HCT116 (cell line): ENCODE data around the gene BAHD1. TPM values are rescaled to one million over a fixed set of nuclear protein-coding genes. Genes with fewer than 3 reads are reported as not detected.

Experiments used
- ATAC-seq: fragments of 200-7000 bp; cut with Tn5 transposase; 2 replicates; pipeline ENCODE4 v1.9.1; 2020; ENCODE audit warnings: mild to moderate bottlenecking, moderate library complexity
- BruUV-seq: library from RNA; stranded (reverse); fragments of 400-500 nt; replicated peaks from 2 replicates; lab custom pipeline; 2021; lab: Mats Ljungman, UMichigan
- CTCF ChIA-PET: fragments of 300-600 bp; sonication (Branson Sonifier 250); formaldehyde crosslinking; loops from one replicate; lab custom pipeline; 2021; ENCODE audit warnings: antibody characterized with exemption; lab: Charles Lee
- POLR2A ChIA-PET: fragments of 300-600, 350-600 bp; sonication (Branson Sonifier 250); formaldehyde crosslinking; loops from one replicate; lab custom pipeline; 2021; ENCODE audit warnings: antibody characterized with exemption; lab: Charles Lee
- RAD21 ChIA-PET, 2 experiments: fragments of 300-600 bp; sonication (Branson Sonifier 250); formaldehyde crosslinking; loops; one replicate each; lab custom pipeline; 2023; ENCODE audit warnings: low total read pairs in 2 of 2; ENCODE audit not compliant: uncharacterized antibody in 2 of 2, unreplicated experiment in 2 of 2, low non-redundant PET in 1 of 2; lab: Charles Lee
- DNase-seq: peaks from one replicate; pipeline ENCODE4 v3.0.0-alpha.2; 2010; ENCODE audit warnings: low read depth, low spot score
- H2AFZ ChIP-seq: fragments of 200-600 bp; shearing (Covaris generic), sonication (generic); 2 replicates; pipeline ENCODE4 v1.6.1; 2017; ENCODE audit warnings: low read depth, mixed run types, mixed read lengths, antibody characterized with exemption, low read length; ENCODE audit not compliant: poor library complexity, severe bottlenecking
- H3K27ac ChIP-seq: 2 replicates; pipeline ENCODE4 v1.5.1; 2012; ENCODE audit warnings: low read depth, low read length
- H3K27me3 ChIP-seq: fragments of 200-600 bp; sonication (generic); 2 replicates; pipeline ENCODE4 v1.6.1; 2016; ENCODE audit warnings: mixed run types, low read length, mixed read lengths; ENCODE audit not compliant: insufficient read depth
- H3K36me3 ChIP-seq, 2 experiments: fragments of 200-500 bp in 1 of 2; fragments of 200-600 bp in 1 of 2; sonication (Bioruptor generic) in 1 of 2; sonication (generic) in 1 of 2; 2 replicates each; pipeline versions ENCODE4 v1.5.1 to v1.6.1; 2014 to 2016; ENCODE audit warnings: low read length in 2 of 2, inconsistent platforms in 1 of 2, mixed read lengths in 1 of 2, mixed run types in 1 of 2; ENCODE audit not compliant: insufficient read depth in 2 of 2, control insufficient read depth in 1 of 2
- H3K4me1 ChIP-seq, 2 experiments: fragments of 200-600 bp in 1 of 2; sonication (generic) in 1 of 2; 2 replicates each; pipeline versions ENCODE4 v1.5.1 to v1.6.1; 2012 to 2017; ENCODE audit warnings: low read length in 2 of 2, inconsistent platforms in 1 of 2, mild to moderate bottlenecking in 1 of 2, mixed read lengths in 1 of 2, mixed run types in 1 of 2, moderate library complexity in 1 of 2; ENCODE audit not compliant: insufficient read depth in 2 of 2, control insufficient read depth in 1 of 2
- H3K4me2 ChIP-seq: fragments of 200-600 bp; sonication (generic); 2 replicates; pipeline ENCODE4 v1.6.1; 2017; ENCODE audit warnings: mixed run types, low read length, mixed read lengths
- H3K4me3 ChIP-seq, 2 experiments: fragments of 200-600 bp in 1 of 2; sonication (generic) in 1 of 2; replicated peaks in 1 of 2; 2 replicates each; pipeline ENCODE4 v1.5.1; 2011 to 2016; ENCODE audit warnings: low read length in 2 of 2, control low read depth in 1 of 2, low read depth in 1 of 2, mild to moderate bottlenecking in 1 of 2, mixed read lengths in 1 of 2, mixed run types in 1 of 2
- H3K79me2 ChIP-seq: fragments of 200-600 bp; sonication (generic); 2 replicates; pipeline ENCODE4 v1.6.1; 2017; ENCODE audit warnings: mild to moderate bottlenecking, mixed run types, low read length, moderate library complexity, mixed read lengths; ENCODE audit not compliant: insufficient read depth
- H3K9ac ChIP-seq: fragments of 200-600 bp; sonication (generic); 2 replicates; pipeline ENCODE4 v1.6.1; 2016; ENCODE audit warnings: low read length, mixed read lengths
- H3K9me2 ChIP-seq: fragments of 200-600 bp; sonication (generic), shearing (Covaris generic); 2 replicates; pipeline ENCODE4 v1.6.1; 2017; ENCODE audit warnings: mixed run types, mild to moderate bottlenecking, moderate library complexity; ENCODE audit not compliant: insufficient read depth
- H3K9me3 ChIP-seq, 2 experiments: fragments of 200-500 bp in 1 of 2; fragments of 200-600 bp in 1 of 2; sonication (Bioruptor generic) in 1 of 2; sonication (generic) in 1 of 2; 2 replicates each; pipeline ENCODE4 v1.6.1; 2014 to 2017; ENCODE audit warnings: low read length in 2 of 2, mixed read lengths in 2 of 2, inconsistent platforms in 1 of 2, low read depth in 1 of 2, mild to moderate bottlenecking in 1 of 2, mixed run types in 1 of 2, moderate library complexity in 1 of 2; ENCODE audit not compliant: control insufficient read depth in 1 of 2, insufficient read depth in 1 of 2
- H4K20me1 ChIP-seq: fragments of 200-600 bp; sonication (generic), shearing (Covaris generic); 2 replicates; pipeline ENCODE4 v1.6.1; 2017; ENCODE audit warnings: mixed run types, mild to moderate bottlenecking, moderate library complexity; ENCODE audit not compliant: insufficient read depth
- CBX3 ChIP-seq: IDR thresholded peaks from 2 replicates; pipeline ENCODE4 v1.6.1; 2012; ENCODE audit warnings: low read depth
- CEBPB ChIP-seq: IDR thresholded peaks from 2 replicates; pipeline ENCODE4 v1.6.1; 2012; ENCODE audit warnings: low read depth
- ELF1 ChIP-seq: IDR thresholded peaks from 2 replicates; pipeline ENCODE4 v1.6.1; 2012; ENCODE audit warnings: low read depth, borderline replicate concordance
- EZH2phosphoT487 ChIP-seq: fragments of 200-600 bp; IDR thresholded peaks from 2 replicates; pipeline ENCODE4 v1.6.1; 2018; ENCODE audit warnings: antibody characterized with exemption, borderline replicate concordance
- FOSL1 ChIP-seq: IDR thresholded peaks from 2 replicates; pipeline ENCODE4 v1.6.1; 2012; ENCODE audit warnings: low read depth
- POLR2A ChIP-seq: IDR thresholded peaks from 2 replicates; pipeline ENCODE4 v1.7.0; 2011; ENCODE audit warnings: borderline replicate concordance; ENCODE audit not compliant: insufficient read depth, insufficient read length; ENCODE audit errors: extremely low read depth
- POLR2AphosphoS5 ChIP-seq: IDR thresholded peaks from 2 replicates; pipeline ENCODE4 v1.6.1; 2011; ENCODE audit warnings: mild to moderate bottlenecking, low read depth, low read length, moderate library complexity
- RAD21 ChIP-seq: IDR thresholded peaks from 2 replicates; pipeline ENCODE4 v1.6.1; 2012; ENCODE audit warnings: low read depth, mild to moderate bottlenecking
- SIN3A ChIP-seq: IDR thresholded peaks from 2 replicates; pipeline ENCODE4 v1.6.1; 2012; ENCODE audit warnings: low read depth
- SP1 ChIP-seq: IDR thresholded peaks from 2 replicates; pipeline ENCODE4 v1.6.1; 2012; ENCODE audit warnings: low read depth
- SRF ChIP-seq: IDR thresholded peaks from 2 replicates; pipeline ENCODE4 v1.6.1; 2012; ENCODE audit warnings: low read depth
- TCF7L2 ChIP-seq: IDR thresholded peaks from 2 replicates; pipeline ENCODE4 v1.7.0; 2011; ENCODE audit warnings: borderline replicate concordance, inconsistent platforms; ENCODE audit not compliant: insufficient read depth, insufficient read length; ENCODE audit errors: extremely low read depth
- YY1 ChIP-seq: IDR thresholded peaks from 2 replicates; pipeline ENCODE4 v1.6.1; 2011; ENCODE audit warnings: low read length, low read depth, moderate library complexity, mild to moderate bottlenecking; ENCODE audit not compliant: insufficient replicate concordance; ENCODE audit errors: extremely low read depth
- ZFX ChIP-seq: fragments of 450-650 bp; IDR thresholded peaks from 2 replicates; pipeline ENCODE4 v1.6.1; 2017
- intact Hi-C: fragments of 100-400 bp; cut with micrococcal nuclease; formaldehyde crosslinking; loops from 2 replicates; pipeline ENCODE4 v1.10.0; 2022
- total RNA-seq: library from RNA; stranded (reverse); gene quantifications from one replicate; pipeline ENCODE4 v1.2.1, GENCODE V29; 2021; ENCODE audit not compliant: unreplicated experiment
- TF ChIP-seq, protein P1 (sequence below): IDR thresholded peaks from 2 replicates; pipeline ENCODE4 v1.6.1; 2011; ENCODE audit warnings: mild to moderate bottlenecking, low read length, moderate library complexity; ENCODE audit not compliant: insufficient replicate concordance; ENCODE audit errors: extremely low read depth
- TF ChIP-seq, protein P2 (sequence below): IDR thresholded peaks from 2 replicates; pipeline ENCODE4 v1.6.1; 2012; ENCODE audit warnings: low read depth
- TF ChIP-seq, protein P3 (sequence below): IDR thresholded peaks from 2 replicates; pipeline ENCODE4 v1.6.1; 2012
- TF ChIP-seq, protein P4 (sequence below): IDR thresholded peaks from 2 replicates; pipeline ENCODE4 v1.6.1; 2012
- TF ChIP-seq, protein P5 (sequence below), 3 experiments: fragments of 200-600 bp in 1 of 3; sonication (generic) in 1 of 3; IDR thresholded peaks in 2 of 3; conservative IDR thresholded peaks in 1 of 3; 2 replicates each; pipeline ENCODE4 v1.5.1; 2012 to 2017; ENCODE audit warnings: low read depth in 2 of 3, low read length in 2 of 3, antibody characterized with exemption in 1 of 3, borderline replicate concordance in 1 of 3, control low read depth in 1 of 3, mild to moderate bottlenecking in 1 of 3, mixed read lengths in 1 of 3, mixed run types in 1 of 3, moderate library complexity in 1 of 3; ENCODE audit not compliant: insufficient read depth in 1 of 3

Gene BAHD1
- total RNA-seq, 1 experiment from 2014 or later = 25.0 TPM

DNA sequence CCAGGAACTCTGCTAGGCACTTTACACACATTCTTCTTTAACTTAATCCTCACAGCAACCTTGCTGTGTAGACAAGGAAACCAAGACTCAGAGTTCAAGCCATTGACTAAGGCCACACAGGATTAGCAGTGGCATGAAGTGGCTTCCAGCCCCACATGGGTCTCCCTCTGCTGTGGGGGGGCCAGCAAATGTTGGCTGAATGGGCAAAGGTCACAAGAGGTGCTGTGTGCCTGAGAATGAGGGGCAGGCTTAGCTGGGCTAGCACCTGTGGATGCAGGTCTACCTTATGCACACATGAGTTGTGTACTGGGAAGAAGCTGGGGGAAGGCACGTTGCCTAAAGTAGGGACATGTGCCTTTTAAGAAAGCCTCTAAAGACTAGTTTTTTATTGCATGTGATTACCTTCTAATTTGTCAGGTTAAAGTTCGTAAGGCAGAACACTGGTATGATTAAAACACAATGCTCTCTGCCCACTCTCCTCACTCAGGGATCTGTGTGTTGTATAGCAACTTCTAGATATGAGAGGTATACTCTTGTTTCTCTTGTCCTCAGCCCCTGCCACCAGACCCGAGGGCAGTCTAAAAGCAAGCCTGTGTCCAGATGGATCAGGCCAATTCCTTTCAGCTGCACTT lies 10.9 kb downstream of the BAHD1 start:
- Histone ChIP-seq H3K4me3 (no peak overlapping the region), H3K4me1 (peaks cover 43 to 59% of the 10 kb centered on the region in 2 experiments), H3K4me2 (no peak overlapping the region), H4K20me1 (peaks cover 2% of the 10 kb centered on the region; the same call in 1 of the 2 replicates), H3K79me2 (peaks cover 87% of the 10 kb centered on the region), H3K36me3 (no peaks in the 10 kb centered on the region), H3K9me2 (no peaks in the 10 kb centered on the region), H3K9me3 (no peaks in the 10 kb centered on the region), H3K27me3 (no peaks in the 10 kb centered on the region), H3K9ac (no peak overlapping the region), H3K27ac (no peak overlapping the region), H2AFZ (no peak overlapping the region)
- no TSS peak for BruUV-seq
- intact Hi-C loops = no loop called here
- no peak for ATAC-seq
- TF ChIP-seq TCF7L2 (no peak), POLR2AphosphoS5 (no peak), EZH2phosphoT487 (no peak), ZFX (no peak), CEBPB (no peak), RAD21 (no peak), ELF1 (no peak), SP1 (no peak), CBX3 (no peak), POLR2A (no peak), YY1 (no peak), SIN3A (no peak), FOSL1 (no peak), SRF (no peak)
- TF ChIP-seq, protein P1, sequence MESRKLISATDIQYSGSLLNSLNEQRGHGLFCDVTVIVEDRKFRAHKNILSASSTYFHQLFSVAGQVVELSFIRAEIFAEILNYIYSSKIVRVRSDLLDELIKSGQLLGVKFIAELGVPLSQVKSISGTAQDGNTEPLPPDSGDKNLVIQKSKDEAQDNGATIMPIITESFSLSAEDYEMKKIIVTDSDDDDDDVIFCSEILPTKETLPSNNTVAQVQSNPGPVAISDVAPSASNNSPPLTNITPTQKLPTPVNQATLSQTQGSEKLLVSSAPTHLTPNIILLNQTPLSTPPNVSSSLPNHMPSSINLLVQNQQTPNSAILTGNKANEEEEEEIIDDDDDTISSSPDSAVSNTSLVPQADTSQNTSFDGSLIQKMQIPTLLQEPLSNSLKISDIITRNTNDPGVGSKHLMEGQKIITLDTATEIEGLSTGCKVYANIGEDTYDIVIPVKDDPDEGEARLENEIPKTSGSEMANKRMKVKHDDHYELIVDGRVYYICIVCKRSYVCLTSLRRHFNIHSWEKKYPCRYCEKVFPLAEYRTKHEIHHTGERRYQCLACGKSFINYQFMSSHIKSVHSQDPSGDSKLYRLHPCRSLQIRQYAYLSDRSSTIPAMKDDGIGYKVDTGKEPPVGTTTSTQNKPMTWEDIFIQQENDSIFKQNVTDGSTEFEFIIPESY = no peak
- TF ChIP-seq, protein P2, sequence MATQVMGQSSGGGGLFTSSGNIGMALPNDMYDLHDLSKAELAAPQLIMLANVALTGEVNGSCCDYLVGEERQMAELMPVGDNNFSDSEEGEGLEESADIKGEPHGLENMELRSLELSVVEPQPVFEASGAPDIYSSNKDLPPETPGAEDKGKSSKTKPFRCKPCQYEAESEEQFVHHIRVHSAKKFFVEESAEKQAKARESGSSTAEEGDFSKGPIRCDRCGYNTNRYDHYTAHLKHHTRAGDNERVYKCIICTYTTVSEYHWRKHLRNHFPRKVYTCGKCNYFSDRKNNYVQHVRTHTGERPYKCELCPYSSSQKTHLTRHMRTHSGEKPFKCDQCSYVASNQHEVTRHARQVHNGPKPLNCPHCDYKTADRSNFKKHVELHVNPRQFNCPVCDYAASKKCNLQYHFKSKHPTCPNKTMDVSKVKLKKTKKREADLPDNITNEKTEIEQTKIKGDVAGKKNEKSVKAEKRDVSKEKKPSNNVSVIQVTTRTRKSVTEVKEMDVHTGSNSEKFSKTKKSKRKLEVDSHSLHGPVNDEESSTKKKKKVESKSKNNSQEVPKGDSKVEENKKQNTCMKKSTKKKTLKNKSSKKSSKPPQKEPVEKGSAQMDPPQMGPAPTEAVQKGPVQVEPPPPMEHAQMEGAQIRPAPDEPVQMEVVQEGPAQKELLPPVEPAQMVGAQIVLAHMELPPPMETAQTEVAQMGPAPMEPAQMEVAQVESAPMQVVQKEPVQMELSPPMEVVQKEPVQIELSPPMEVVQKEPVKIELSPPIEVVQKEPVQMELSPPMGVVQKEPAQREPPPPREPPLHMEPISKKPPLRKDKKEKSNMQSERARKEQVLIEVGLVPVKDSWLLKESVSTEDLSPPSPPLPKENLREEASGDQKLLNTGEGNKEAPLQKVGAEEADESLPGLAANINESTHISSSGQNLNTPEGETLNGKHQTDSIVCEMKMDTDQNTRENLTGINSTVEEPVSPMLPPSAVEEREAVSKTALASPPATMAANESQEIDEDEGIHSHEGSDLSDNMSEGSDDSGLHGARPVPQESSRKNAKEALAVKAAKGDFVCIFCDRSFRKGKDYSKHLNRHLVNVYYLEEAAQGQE = no peak
- TF ChIP-seq, protein P3, sequence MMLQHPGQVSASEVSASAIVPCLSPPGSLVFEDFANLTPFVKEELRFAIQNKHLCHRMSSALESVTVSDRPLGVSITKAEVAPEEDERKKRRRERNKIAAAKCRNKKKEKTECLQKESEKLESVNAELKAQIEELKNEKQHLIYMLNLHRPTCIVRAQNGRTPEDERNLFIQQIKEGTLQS = no peak
- TF ChIP-seq, protein P4, sequence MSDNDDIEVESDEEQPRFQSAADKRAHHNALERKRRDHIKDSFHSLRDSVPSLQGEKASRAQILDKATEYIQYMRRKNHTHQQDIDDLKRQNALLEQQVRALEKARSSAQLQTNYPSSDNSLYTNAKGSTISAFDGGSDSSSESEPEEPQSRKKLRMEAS = no peak
- TF ChIP-seq, protein P5, sequence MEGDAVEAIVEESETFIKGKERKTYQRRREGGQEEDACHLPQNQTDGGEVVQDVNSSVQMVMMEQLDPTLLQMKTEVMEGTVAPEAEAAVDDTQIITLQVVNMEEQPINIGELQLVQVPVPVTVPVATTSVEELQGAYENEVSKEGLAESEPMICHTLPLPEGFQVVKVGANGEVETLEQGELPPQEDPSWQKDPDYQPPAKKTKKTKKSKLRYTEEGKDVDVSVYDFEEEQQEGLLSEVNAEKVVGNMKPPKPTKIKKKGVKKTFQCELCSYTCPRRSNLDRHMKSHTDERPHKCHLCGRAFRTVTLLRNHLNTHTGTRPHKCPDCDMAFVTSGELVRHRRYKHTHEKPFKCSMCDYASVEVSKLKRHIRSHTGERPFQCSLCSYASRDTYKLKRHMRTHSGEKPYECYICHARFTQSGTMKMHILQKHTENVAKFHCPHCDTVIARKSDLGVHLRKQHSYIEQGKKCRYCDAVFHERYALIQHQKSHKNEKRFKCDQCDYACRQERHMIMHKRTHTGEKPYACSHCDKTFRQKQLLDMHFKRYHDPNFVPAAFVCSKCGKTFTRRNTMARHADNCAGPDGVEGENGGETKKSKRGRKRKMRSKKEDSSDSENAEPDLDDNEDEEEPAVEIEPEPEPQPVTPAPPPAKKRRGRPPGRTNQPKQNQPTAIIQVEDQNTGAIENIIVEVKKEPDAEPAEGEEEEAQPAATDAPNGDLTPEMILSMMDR (IDR thresholded peaks at IDR 0.05 in 2 of 3, conservative IDR thresholded peaks at IDR 0.05 in 1 of 3; ENCODE audit: borderline replicate concordance in 1 of 3, insufficient read depth in 1 of 3, low read depth in 2 of 3, low read length in 2 of 3) = no peak
- ChIA-PET POLR2A (no interaction called here), CTCF (interaction anchor here (1.6 kb wide), 1 partner anchor 113 kb away, joined by 4 read pairs; no protein-coding TSS in a partner anchor), RAD21 (no interaction called here)
- no peak for DNase-seq
